Measurements from ENCODE around the gene PPA1.

The PPA1 gene

DNA sequence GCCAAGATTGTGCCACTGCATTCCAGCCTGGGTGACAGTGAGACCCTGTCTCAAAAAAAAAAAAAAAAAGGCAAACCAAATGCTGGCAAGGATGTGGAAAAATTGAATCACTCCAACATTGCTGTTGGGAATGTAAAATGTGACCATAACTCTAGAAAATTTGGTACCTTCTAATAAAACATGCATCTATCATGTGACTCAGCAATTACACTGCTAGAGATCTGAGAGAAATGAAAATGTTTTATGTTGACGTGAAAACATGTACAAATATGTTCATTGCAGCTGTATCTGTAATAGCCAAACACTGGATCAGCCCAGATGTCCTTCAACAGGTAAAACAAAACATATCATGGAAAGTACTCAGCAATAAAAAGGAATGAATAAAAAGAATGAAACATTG is 32.1 kb downstream of the PPA1 start:
- no peaks in the 10 kb centered on the region for H3K9me3 ChIP-seq (ENCODE audit: low read depth, low read length)
- DNase-seq (ENCODE audit: low read depth, low spot score), result no peak
- H3K9ac ChIP-seq (ENCODE audit: insufficient read length), result no peak overlapping the region
- no peak for TF ChIP-seq FOXP2 (optimal IDR thresholded peaks at IDR 0.05; ENCODE audit: control extremely low read depth, extremely low read length, insufficient read depth)
- no peak for TF ChIP-seq EZH2 (IDR thresholded peaks at IDR 0.05)
- TF ChIP-seq POLR2AphosphoS5 (IDR thresholded peaks at IDR 0.05; ENCODE audit: borderline replicate concordance, low read depth, low read length), result no peak
- H3K27ac ChIP-seq, result no peak overlapping the region
- peaks cover 70% of the 10 kb centered on the region for H3K36me3 ChIP-seq (ENCODE audit: insufficient read depth, low read length)
- H3K4me3 ChIP-seq, result no peak overlapping the region

DNA sequence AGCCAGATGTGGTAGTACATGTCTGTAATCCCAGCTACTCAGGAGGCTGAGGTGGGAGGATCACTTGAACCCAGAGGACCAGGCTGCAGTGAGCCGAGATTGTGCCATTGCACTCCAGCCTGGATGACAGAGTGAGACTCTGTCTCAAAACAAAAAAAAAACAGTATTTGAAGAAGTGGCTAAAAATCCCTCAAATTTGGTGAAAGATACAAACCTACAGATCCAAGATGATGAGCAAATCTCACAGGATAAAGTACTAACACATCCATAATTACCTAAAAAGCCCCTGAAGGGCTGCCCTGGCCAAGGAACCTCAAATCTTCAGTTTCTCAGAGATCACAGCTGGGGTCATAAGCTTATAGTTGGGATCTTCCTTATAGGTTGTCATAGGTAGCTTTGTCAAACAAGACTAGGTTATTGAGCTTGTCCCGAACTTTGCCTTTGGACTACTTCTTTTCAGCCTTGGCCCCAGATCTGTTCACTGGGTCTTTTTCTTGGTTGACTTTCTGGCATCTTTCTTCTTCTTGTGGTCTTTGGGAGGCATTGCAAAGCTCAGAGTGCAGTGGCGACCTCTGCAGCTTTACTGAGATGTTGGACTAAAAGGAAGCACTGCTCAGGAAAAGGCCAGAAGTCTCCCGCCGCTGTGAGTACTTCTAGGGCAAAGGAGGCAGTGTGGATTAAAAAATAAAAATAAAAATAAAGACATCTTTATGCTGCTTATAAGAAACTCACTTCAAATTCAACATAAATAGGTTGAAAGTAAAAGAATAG is 34.3 kb downstream of the PPA1 start:
- TF ChIP-seq FOXP2 (optimal IDR thresholded peaks at IDR 0.05; ENCODE audit: control extremely low read depth, extremely low read length, insufficient read depth) (no peak), POLR2AphosphoS5 (IDR thresholded peaks at IDR 0.05; ENCODE audit: borderline replicate concordance, low read depth, low read length) (no peak), EZH2 (IDR thresholded peaks at IDR 0.05) (no peak)
- Histone ChIP-seq H3K36me3 (ENCODE audit: insufficient read depth, low read length) (peaks cover 58% of the 10 kb centered on the region), H3K9ac (ENCODE audit: insufficient read length) (no peak overlapping the region), H3K27ac (no peak overlapping the region), H3K4me3 (no peak overlapping the region), H3K9me3 (ENCODE audit: low read depth, low read length) (no peaks in the 10 kb centered on the region)
- DNase-seq (ENCODE audit: low read depth, low spot score), result no peak

DNA sequence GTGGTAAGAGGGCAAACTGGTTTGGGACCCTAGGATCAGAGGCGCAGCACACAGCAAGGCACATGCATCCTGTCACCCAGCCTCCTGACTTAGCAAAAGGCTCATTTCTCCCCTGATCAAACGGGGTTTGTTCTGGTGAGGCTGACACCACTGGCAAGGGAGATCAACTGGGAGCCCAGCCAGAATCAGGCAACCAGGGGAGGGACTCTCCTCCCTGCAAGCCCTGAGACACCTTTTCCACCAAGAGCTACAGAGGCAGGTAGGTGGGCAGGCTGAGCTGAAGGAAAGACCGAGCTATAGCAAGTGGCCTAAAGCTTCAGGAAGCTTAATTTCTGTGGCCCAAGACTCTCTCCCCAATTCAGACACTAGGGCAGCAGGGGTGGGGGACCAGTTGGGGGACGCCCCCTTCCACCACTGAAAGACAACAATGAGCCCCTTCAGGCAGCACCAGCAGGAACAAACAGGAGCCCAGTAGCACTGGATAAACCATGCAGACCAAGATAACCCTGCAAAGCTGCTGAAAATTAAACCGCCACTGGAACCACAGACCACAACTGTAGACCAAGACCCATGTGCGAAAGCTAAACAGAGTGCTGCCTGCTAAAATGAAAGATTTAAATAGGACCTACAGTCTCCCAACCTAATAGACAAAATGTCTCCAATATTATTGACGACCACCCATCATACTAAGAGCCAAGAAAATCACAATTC is 35.8 kb downstream of the PPA1 start:
- H3K27ac ChIP-seq, result no peak overlapping the region
- H3K9me3 ChIP-seq (ENCODE audit: low read depth, low read length), result no peaks in the 10 kb centered on the region
- no peak overlapping the region for H3K4me3 ChIP-seq
- TF ChIP-seq POLR2AphosphoS5 (IDR thresholded peaks at IDR 0.05; ENCODE audit: borderline replicate concordance, low read depth, low read length) (no peak), FOXP2 (optimal IDR thresholded peaks at IDR 0.05; ENCODE audit: control extremely low read depth, extremely low read length, insufficient read depth) (no peak), EZH2 (IDR thresholded peaks at IDR 0.05) (no peak)
- H3K36me3 ChIP-seq (ENCODE audit: insufficient read depth, low read length), result peaks cover 46% of the 10 kb centered on the region
- H3K9ac ChIP-seq (ENCODE audit: insufficient read length), result no peak overlapping the region
- no peak for DNase-seq (ENCODE audit: low read depth, low spot score)

DNA sequence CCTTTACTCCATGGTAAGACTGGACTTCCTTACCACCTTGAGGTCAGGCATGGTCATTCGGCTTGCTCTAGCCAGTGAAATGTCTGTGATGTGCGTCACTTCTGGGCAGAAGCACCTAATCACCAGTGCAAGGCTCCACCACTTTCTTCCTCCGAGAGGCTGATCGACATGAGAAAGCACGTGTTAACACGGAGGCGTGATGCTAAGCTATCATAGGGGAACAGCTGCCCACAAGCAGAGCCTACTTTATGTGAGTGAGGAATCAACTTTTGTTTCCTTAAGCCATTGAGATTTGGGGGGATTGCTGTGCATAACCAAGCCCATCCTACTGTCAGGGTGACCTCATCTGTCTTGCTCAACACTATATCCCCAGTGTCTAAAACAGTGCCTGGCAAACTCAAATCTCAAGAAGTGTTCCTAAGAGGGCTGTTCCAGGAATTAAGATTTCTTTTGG is 39.8 kb downstream of the PPA1 start:
- H3K4me3 ChIP-seq, result no peak overlapping the region
- DNase-seq (ENCODE audit: low read depth, low spot score), result no peak
- TF ChIP-seq EZH2 (IDR thresholded peaks at IDR 0.05), result no peak
- TF ChIP-seq POLR2AphosphoS5 (IDR thresholded peaks at IDR 0.05; ENCODE audit: borderline replicate concordance, low read depth, low read length), result no peak; the same call in 1 of the 2 replicates
- no peak for TF ChIP-seq FOXP2 (optimal IDR thresholded peaks at IDR 0.05; ENCODE audit: control extremely low read depth, extremely low read length, insufficient read depth)
- peak overlapping the region; percentile 98 for H3K27ac ChIP-seq
- no peak overlapping the region for H3K9ac ChIP-seq (ENCODE audit: insufficient read length)
- no peaks in the 10 kb centered on the region for H3K9me3 ChIP-seq (ENCODE audit: low read depth, low read length)
- peaks cover 7% of the 10 kb centered on the region; the same call in 1 of the 2 replicates for H3K36me3 ChIP-seq (ENCODE audit: insufficient read depth, low read length)

DNA sequence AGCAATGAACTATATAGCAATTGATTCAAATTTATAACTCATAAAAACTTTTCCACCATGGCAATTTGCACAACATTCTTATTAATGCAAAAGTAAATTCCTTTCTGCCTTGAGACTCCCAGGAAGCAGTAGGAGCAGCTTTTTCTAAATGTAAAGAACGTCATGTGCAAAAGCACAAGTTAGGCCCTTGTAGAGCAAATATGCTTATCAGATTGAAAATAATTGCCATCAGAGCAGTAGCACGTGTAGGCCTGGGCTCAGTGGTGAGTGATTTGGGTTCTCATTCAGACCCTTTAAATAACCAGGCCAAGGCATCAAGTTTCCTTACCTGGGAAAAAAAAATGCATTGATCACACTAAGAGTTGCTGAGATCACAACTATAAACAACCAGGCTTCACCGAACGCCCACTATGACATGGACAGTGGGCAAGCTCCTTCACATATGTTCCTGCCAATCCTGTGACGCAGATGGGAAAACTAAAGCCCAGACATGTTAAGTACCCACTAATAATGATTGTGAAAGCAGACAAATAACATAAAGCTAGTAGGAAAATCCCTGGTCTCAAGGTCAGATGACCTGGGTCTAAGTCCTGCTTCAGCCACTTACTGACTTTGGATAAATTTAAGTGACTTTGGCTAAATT is 40.8 kb downstream of the PPA1 start:
- Histone ChIP-seq H3K4me3 (peak overlapping the region; percentile 51), H3K36me3 (ENCODE audit: insufficient read depth, low read length) (no peaks in the 10 kb centered on the region; the same call in 1 of the 2 replicates), H3K9ac (ENCODE audit: insufficient read length) (peak overlapping the region; percentile 60), H3K27ac (peak overlapping the region; percentile 98), H3K9me3 (ENCODE audit: low read depth, low read length) (no peaks in the 10 kb centered on the region)
- TF ChIP-seq POLR2AphosphoS5 (IDR thresholded peaks at IDR 0.05; ENCODE audit: borderline replicate concordance, low read depth, low read length) (no peak), FOXP2 (optimal IDR thresholded peaks at IDR 0.05; ENCODE audit: control extremely low read depth, extremely low read length, insufficient read depth) (no peak), EZH2 (IDR thresholded peaks at IDR 0.05) (no peak)
- no peak for DNase-seq (ENCODE audit: low read depth, low spot score)

DNA sequence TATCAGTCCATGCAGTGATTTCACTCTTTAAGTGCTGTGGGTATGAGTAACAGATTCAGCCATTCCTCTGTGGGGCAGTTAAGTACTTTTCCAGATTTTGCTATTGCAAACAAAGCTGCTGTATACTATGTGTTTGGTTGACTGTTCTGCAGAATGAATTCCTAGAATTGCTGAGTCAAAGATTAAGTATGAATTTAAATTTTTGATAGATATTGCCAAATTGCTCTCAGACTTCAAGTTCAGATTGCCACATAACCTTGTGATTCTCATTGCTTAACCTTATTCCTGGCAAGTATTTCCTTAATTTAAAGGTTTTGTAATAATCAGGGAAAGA is 41.3 kb downstream of the PPA1 start:
- TF ChIP-seq POLR2AphosphoS5 (IDR thresholded peaks at IDR 0.05; ENCODE audit: borderline replicate concordance, low read depth, low read length), result no peak
- no peak for TF ChIP-seq EZH2 (IDR thresholded peaks at IDR 0.05)
- no peak for TF ChIP-seq FOXP2 (optimal IDR thresholded peaks at IDR 0.05; ENCODE audit: control extremely low read depth, extremely low read length, insufficient read depth)
- DNase-seq (ENCODE audit: low read depth, low spot score), result peak; percentile 55
- Histone ChIP-seq H3K36me3 (ENCODE audit: insufficient read depth, low read length) (no peaks in the 10 kb centered on the region; the same call in 1 of the 2 replicates), H3K9me3 (ENCODE audit: low read depth, low read length) (no peaks in the 10 kb centered on the region), H3K9ac (ENCODE audit: insufficient read length) (peak overlapping the region; percentile 60), H3K27ac (peak overlapping the region; percentile 98), H3K4me3 (peak overlapping the region; percentile 51)

DNA sequence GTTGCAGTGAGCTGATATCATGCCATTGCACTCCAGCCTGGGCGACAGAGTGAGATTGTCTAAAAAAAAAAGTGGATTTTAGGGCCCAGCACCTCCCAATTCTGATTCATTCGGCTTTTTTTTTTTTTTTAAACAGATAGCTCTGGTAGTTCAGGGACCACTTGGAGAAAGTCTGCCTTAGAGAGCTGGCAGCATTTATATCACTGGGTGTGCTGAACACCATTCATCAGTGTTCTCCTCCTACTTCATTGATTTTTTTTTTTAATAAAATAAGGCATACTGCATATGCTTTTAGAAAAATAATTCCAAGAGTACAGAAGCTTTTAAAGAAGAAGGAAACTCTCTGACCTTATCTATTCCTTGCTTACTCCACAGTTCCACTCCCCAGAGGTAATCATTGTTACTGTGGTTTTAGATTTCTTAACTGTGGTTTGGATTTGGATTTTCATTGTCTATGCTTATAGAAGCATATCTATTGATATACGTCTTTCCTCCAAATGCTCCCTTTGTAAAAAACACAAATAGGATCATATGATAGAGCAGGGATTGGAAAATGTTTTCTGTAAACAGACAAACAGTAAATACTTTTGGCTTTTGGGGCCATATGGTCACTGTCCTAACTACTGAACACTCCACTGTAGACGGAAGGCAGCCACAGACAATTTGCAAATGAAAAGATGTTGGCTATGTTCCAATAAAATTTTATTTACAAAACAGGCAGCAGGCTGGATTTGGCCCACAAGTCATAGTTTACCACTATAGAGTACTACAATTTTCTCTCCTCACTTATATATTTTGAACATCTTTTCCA is 41.9 kb downstream of the PPA1 start:
- Histone ChIP-seq H3K4me3 (peak overlapping the region; percentile 51), H3K9ac (ENCODE audit: insufficient read length) (peak overlapping the region; percentile 60), H3K9me3 (ENCODE audit: low read depth, low read length) (no peaks in the 10 kb centered on the region), H3K36me3 (ENCODE audit: insufficient read depth, low read length) (no peaks in the 10 kb centered on the region), H3K27ac (peak overlapping the region; percentile 98)
- TF ChIP-seq POLR2AphosphoS5 (IDR thresholded peaks at IDR 0.05; ENCODE audit: borderline replicate concordance, low read depth, low read length), result no peak
- DNase-seq (ENCODE audit: low read depth, low spot score), result no peak
